Neural progenitor cell (in vitro differentiated cells): ENCODE measurements around the gene TIAM2. TPM values are rescaled to one million over a fixed set of nuclear protein-coding genes. Genes with fewer than 3 reads are reported as not detected.

Source experiments
- DNase-seq: peaks from one replicate; pipeline ENCODE4 v3.0.0-alpha.2; 2016; ENCODE audit warnings: low spot score
- H2AFZ ChIP-seq: fragments of 200-600 bp; sonication (generic); replicated peaks from 2 replicates; pipeline ENCODE4 v1.6.1; 2016; ENCODE audit warnings: antibody characterized with exemption
- H3F3A ChIP-seq: fragments of 200-600 bp; sonication (generic); 2 replicates; pipeline ENCODE4 v1.6.1; 2016; ENCODE audit warnings: antibody characterized with exemption, low read depth
- H3K27ac ChIP-seq: fragments of 200-600 bp; sonication (generic); 2 replicates; pipeline ENCODE4 v1.5.1; 2016; ENCODE audit warnings: mild to moderate bottlenecking
- H3K27me3 ChIP-seq: fragments of 200-600 bp; sonication (generic); 2 replicates; pipeline ENCODE4 v1.6.1; 2016; ENCODE audit warnings: mild to moderate bottlenecking, moderate library complexity
- H3K36me3 ChIP-seq: fragments of 200-600 bp; sonication (generic); 2 replicates; pipeline ENCODE4 v1.5.1; 2016
- H3K4me1 ChIP-seq: fragments of 200-600 bp; sonication (generic); 2 replicates; pipeline ENCODE4 v1.6.1; 2016; ENCODE audit warnings: mixed run types
- H3K4me2 ChIP-seq: fragments of 200-600 bp; sonication (generic); 2 replicates; pipeline ENCODE4 v1.6.1; 2016
- H3K4me3 ChIP-seq: fragments of 200-600 bp; sonication (generic); 2 replicates; pipeline ENCODE4 v1.5.1; 2016
- H3K79me2 ChIP-seq: fragments of 200-600 bp; sonication (generic); 2 replicates; pipeline ENCODE4 v1.6.1; 2016; ENCODE audit warnings: low read depth
- H3K9ac ChIP-seq: fragments of 200-600 bp; sonication (generic); 2 replicates; pipeline ENCODE4 v1.6.1; 2016
- H3K9me3 ChIP-seq: fragments of 200-600 bp; sonication (generic); 2 replicates; pipeline ENCODE4 v1.5.1; 2016; ENCODE audit warnings: low read depth
- H4K20me1 ChIP-seq: fragments of 200-600 bp; sonication (generic); 2 replicates; pipeline ENCODE4 v1.6.1; 2016; ENCODE audit warnings: low read depth
- H3K27ac Mint-ChIP-seq: 3 replicates; pipeline ENCODE4 v1.8.0; 2021; ENCODE audit warnings: mixed read lengths
- H3K27me3 Mint-ChIP-seq: 2 replicates; pipeline ENCODE4 v1.8.0; 2022; ENCODE audit warnings: low read depth, mild to moderate bottlenecking, inconsistent platforms, moderate library complexity, mixed read lengths; ENCODE audit not compliant: insufficient read depth
- H3K36me3 Mint-ChIP-seq: 3 replicates; pipeline ENCODE4 v1.8.0; 2021; ENCODE audit warnings: mixed read lengths
- H3K4me1 Mint-ChIP-seq: 3 replicates; pipeline ENCODE4 v1.8.0; 2021; ENCODE audit warnings: mixed read lengths
- H3K4me3 Mint-ChIP-seq: 3 replicates; pipeline ENCODE4 v1.8.0; 2021; ENCODE audit warnings: mild to moderate bottlenecking, moderate library complexity, mixed read lengths
- H3K9me3 Mint-ChIP-seq: 3 replicates; pipeline ENCODE4 v1.8.0; 2020; ENCODE audit warnings: mixed read lengths
- EZH2 ChIP-seq: fragments of 200-600 bp; sonication (generic); IDR thresholded peaks from 2 replicates; pipeline ENCODE4 v1.6.1; 2017; ENCODE audit warnings: antibody characterized with exemption, mild to moderate bottlenecking, moderate library complexity
- EZH2phosphoT487 ChIP-seq: fragments of 200-600 bp; sonication (generic); IDR thresholded peaks from 2 replicates; pipeline ENCODE4 v1.6.1; 2017; ENCODE audit warnings: antibody characterized with exemption
- total RNA-seq: library from RNA; depleted of rRNA; stranded (reverse); fragments of >200 nt; gene quantifications from 2 replicates; pipeline ENCODE4 v1.2.3, GENCODE V29; 2015; ENCODE audit warnings: low replicate concordance
- TF ChIP-seq, protein P1 (sequence below): fragments of 200-600 bp; sonication (generic); IDR thresholded peaks from 2 replicates; pipeline ENCODE4 v1.5.1; 2017; ENCODE audit warnings: antibody characterized with exemption, mild to moderate bottlenecking

TIAM2 gene
- total RNA-seq, 1 donor from 2014 or later = 22.8 TPM

DNA sequence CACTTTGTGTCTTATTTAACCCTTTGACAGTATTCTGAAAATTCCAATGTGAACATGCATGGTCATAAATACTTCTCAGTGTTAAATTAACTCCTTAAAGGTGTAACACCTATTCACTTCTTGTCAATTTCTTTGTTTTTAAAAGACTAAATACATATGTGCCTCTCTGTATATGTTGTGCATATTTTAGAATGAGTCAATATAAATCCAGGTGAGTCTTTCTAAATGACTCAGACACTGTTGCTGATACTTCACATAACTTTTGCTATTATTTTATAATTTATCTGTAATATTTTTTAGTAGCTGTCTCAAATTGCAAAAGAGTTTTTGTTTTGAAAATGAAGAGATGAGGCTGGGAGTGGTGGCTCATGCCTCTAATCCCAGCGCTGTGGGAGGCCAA is 36.0 kb downstream of the TIAM2 start:
- Histone ChIP-seq H3K79me2 (no peaks in the 10 kb centered on the region), H3F3A (peaks cover 22% of the 10 kb centered on the region), H3K9me3 (no peaks in the 10 kb centered on the region), H3K4me3 (no peak overlapping the region), H3K36me3 (no peaks in the 10 kb centered on the region), H3K27ac (no peak overlapping the region), H3K4me1 (no peaks in the 10 kb centered on the region), H3K27me3 (no peaks in the 10 kb centered on the region), H3K9ac (no peak overlapping the region), H2AFZ (no peak overlapping the region), H3K4me2 (no peak overlapping the region), H4K20me1 (no peaks in the 10 kb centered on the region)
- Mint-ChIP-seq H3K27ac (no peak overlapping the region), H3K9me3 (peaks cover 5% of the 10 kb centered on the region), H3K4me1 (peaks cover 16% of the 10 kb centered on the region), H3K4me3 (no peak overlapping the region), H3K36me3 (peaks cover 2% of the 10 kb centered on the region), H3K27me3 (no peaks in the 10 kb centered on the region)
- no peak for DNase-seq
- TF ChIP-seq EZH2 = no peak
- TF ChIP-seq, protein P1, sequence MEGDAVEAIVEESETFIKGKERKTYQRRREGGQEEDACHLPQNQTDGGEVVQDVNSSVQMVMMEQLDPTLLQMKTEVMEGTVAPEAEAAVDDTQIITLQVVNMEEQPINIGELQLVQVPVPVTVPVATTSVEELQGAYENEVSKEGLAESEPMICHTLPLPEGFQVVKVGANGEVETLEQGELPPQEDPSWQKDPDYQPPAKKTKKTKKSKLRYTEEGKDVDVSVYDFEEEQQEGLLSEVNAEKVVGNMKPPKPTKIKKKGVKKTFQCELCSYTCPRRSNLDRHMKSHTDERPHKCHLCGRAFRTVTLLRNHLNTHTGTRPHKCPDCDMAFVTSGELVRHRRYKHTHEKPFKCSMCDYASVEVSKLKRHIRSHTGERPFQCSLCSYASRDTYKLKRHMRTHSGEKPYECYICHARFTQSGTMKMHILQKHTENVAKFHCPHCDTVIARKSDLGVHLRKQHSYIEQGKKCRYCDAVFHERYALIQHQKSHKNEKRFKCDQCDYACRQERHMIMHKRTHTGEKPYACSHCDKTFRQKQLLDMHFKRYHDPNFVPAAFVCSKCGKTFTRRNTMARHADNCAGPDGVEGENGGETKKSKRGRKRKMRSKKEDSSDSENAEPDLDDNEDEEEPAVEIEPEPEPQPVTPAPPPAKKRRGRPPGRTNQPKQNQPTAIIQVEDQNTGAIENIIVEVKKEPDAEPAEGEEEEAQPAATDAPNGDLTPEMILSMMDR = no peak
- no peak for TF ChIP-seq EZH2phosphoT487

DNA sequence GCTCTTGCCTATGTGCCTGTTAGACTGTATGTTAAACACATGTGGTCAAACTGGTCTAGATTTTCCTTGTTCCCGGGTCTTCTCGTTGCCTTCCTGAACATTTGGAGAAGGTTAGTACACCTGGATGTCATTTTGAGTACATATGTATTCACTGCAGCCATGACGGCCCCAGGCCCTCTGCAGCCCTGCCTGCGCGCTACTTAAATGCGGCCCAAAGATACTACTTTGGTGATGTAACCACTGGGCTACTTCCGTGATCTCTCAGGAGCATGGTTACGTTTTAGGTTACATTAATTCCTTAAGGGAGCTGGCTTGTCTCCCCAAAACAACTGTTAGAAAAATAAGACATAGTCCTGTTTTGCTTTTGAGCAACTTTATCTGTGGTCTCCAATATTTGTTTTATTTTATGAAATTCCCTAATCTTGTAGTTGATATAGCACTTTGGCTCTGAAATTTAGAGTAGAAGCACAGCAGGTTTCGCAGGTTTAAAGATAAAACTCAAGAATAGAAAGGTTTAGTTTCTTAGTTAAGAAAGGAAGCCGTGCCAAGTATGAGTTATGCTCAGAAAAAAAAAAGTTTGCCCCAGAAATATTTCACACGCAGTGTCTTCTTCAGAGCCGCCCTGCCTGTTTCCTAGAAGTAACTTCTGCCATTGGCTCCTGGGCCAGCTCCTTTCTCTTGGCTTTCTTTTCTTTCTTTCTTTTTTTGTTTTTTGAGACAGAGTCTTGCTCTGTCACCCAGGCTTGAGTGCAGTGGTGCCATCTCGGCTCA is 38.1 kb downstream of the TIAM2 start:
- H3K9ac ChIP-seq = no peak overlapping the region

DNA sequence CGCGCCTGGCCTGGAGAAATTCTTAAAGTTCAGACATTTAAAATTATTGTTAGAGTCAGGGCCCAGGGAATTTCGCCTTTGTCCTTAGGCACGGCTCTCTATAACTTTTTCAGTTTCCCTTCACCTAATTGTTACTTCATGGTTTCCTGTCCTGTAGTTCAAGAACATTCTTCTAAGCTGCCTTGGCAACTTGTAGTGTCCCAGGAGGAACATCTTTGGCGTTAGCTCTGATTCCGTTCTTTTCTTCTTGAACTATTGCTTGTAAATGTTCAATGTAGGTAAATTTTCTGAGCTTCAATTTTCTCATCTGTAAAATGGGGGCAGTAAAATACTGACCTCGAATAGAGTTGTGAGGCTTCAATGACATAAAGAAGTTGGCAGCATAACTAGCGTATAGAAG is 41.8 kb downstream of the TIAM2 start:
- peaks cover 2% of the 10 kb centered on the region for H3K36me3 Mint-ChIP-seq
- H3K27ac Mint-ChIP-seq = no peak overlapping the region
- TF ChIP-seq EZH2 = no peak
- TF ChIP-seq, protein P1 = no peak
- TF ChIP-seq EZH2phosphoT487 = no peak
- H2AFZ ChIP-seq = no peak overlapping the region
- H3K4me3 Mint-ChIP-seq = no peak overlapping the region
- DNase-seq = no peak
- H3K9me3 Mint-ChIP-seq = peaks cover 5% of the 10 kb centered on the region
- H3K4me1 ChIP-seq = peaks cover 27% of the 10 kb centered on the region
- no peak overlapping the region for H3K9ac ChIP-seq
- H4K20me1 ChIP-seq = no peaks in the 10 kb centered on the region
- H3K79me2 ChIP-seq = no peaks in the 10 kb centered on the region
- no peak overlapping the region for H3K4me2 ChIP-seq
- H3K27ac ChIP-seq = no peak overlapping the region
- no peaks in the 10 kb centered on the region for H3K27me3 Mint-ChIP-seq
- peaks cover 26% of the 10 kb centered on the region for H3K4me1 Mint-ChIP-seq
- no peaks in the 10 kb centered on the region for H3K9me3 ChIP-seq
- H3K36me3 ChIP-seq = no peaks in the 10 kb centered on the region
- H3F3A ChIP-seq = peaks cover 29% of the 10 kb centered on the region
- no peak overlapping the region for H3K4me3 ChIP-seq
- no peaks in the 10 kb centered on the region for H3K27me3 ChIP-seq

More for the DNA sequence above, 38.1 kb downstream of the TIAM2 start:
- H3K4me3 Mint-ChIP-seq = no peak overlapping the region
- Histone ChIP-seq H3F3A (peaks cover 25% of the 10 kb centered on the region), H3K36me3 (no peaks in the 10 kb centered on the region), H3K79me2 (no peaks in the 10 kb centered on the region), H3K27me3 (no peaks in the 10 kb centered on the region), H3K4me1 (peaks cover 5% of the 10 kb centered on the region), H3K9me3 (no peaks in the 10 kb centered on the region), H4K20me1 (no peaks in the 10 kb centered on the region), H3K4me3 (no peak overlapping the region), H3K27ac (no peak overlapping the region), H2AFZ (no peak overlapping the region), H3K4me2 (no peak overlapping the region)
- H3K27ac Mint-ChIP-seq = no peak overlapping the region
- no peaks in the 10 kb centered on the region for H3K27me3 Mint-ChIP-seq
- H3K9me3 Mint-ChIP-seq = peaks cover 5% of the 10 kb centered on the region
- TF ChIP-seq EZH2 (no peak), EZH2phosphoT487 (no peak)
- TF ChIP-seq, protein P1 = no peak
- H3K4me1 Mint-ChIP-seq = peaks cover 22% of the 10 kb centered on the region
- no peak for DNase-seq
- H3K36me3 Mint-ChIP-seq = peaks cover 2% of the 10 kb centered on the region
